Endothelial cell of umbilical vein (primary cell): ENCODE data around the gene SGCD. TPM values are rescaled to one million over a fixed set of nuclear protein-coding genes. Genes with fewer than 3 reads are reported as not detected.

Source experiments
- BruUV-seq: library from RNA; stranded (reverse); fragments of 400-500 nt; replicated peaks from 2 replicates; lab custom pipeline; 2021; lab: Mats Ljungman, UMichigan
- CTCF ChIA-PET: fragments of 300-600, 350-600 bp; sonication (Branson Sonifier 250); formaldehyde crosslinking; loops from one replicate; lab custom pipeline; 2021; ENCODE audit warnings: antibody characterized with exemption, inconsistent platforms; lab: Charles Lee
- POLR2A ChIA-PET: fragments of 300-600, 350-600 bp; sonication (Branson Sonifier 250); formaldehyde crosslinking; loops from one replicate; lab custom pipeline; 2021; ENCODE audit warnings: antibody characterized with exemption, inconsistent platforms; lab: Charles Lee
- DNase-seq: peaks from one replicate; pipeline ENCODE4 v3.0.0-alpha.2; 2011; ENCODE audit warnings: low read depth, low spot score
- FAIRE-seq: peaks from 2 replicates; lab custom pipeline; 2011; peaks lifted over from hg19 to GRCh38; lab: Jason Lieb, UNC
- H2AFZ ChIP-seq: 2 replicates; pipeline ENCODE4 v1.6.0; 2012; ENCODE audit warnings: low read depth, low read length, control low read depth, inconsistent platforms
- H3K27ac ChIP-seq: 2 replicates; pipeline ENCODE4 v1.5.1; 2011; ENCODE audit warnings: low read depth, mild to moderate bottlenecking, control low read depth, low read length, moderate library complexity; ENCODE audit not compliant: insufficient read depth
- H3K27me3 ChIP-seq, 2 experiments: 2 replicates each; pipeline versions ENCODE4 v1.6.0 to v1.6.1; 2011; ENCODE audit warnings: low read length in 2 of 2, mixed read lengths in 1 of 2; ENCODE audit not compliant: control insufficient read depth in 2 of 2, insufficient read depth in 2 of 2
- H3K36me3 ChIP-seq, 2 experiments: 2 replicates in 1 of 2; 3 replicates in 1 of 2; pipeline ENCODE4 v1.5.1; 2011; ENCODE audit warnings: low read length in 2 of 2, mild to moderate bottlenecking in 1 of 2, moderate library complexity in 1 of 2; ENCODE audit not compliant: control insufficient read depth in 2 of 2, insufficient read depth in 2 of 2; ENCODE audit errors: extremely low read depth in 1 of 2
- H3K4me1 ChIP-seq: 3 replicates; pipeline ENCODE4 v1.5.1; 2011; ENCODE audit warnings: mild to moderate bottlenecking, low read length; ENCODE audit not compliant: control insufficient read depth, insufficient read depth; ENCODE audit errors: extremely low read depth
- H3K4me2 ChIP-seq: 2 replicates; pipeline ENCODE4 v1.6.1; 2011; ENCODE audit warnings: low read length, control low read depth, mixed read lengths; ENCODE audit not compliant: insufficient read depth
- H3K4me3 ChIP-seq, 3 experiments: fragments of 200-600 bp in 1 of 3; sonication (generic), shearing (Covaris generic) in 1 of 3; replicated peaks in 1 of 3; 2 replicates each; pipeline ENCODE4 v1.5.1; 2011 to 2016; ENCODE audit warnings: control low read depth in 3 of 3, low read length in 3 of 3, mild to moderate bottlenecking in 2 of 3, inconsistent platforms in 1 of 3, low read depth in 1 of 3, moderate library complexity in 1 of 3; ENCODE audit not compliant: insufficient read depth in 1 of 3
- H3K79me2 ChIP-seq: 2 replicates; pipeline ENCODE4 v1.6.0; 2012; ENCODE audit warnings: low read length, inconsistent platforms; ENCODE audit not compliant: control insufficient read depth, insufficient read depth
- H3K9ac ChIP-seq: replicated peaks from 2 replicates; pipeline ENCODE3; 2011; ENCODE audit warnings: low read length, control low read depth; ENCODE audit not compliant: insufficient read depth; ENCODE audit errors: extremely low read depth
- H3K9me1 ChIP-seq: replicated peaks from 3 replicates; pipeline ENCODE4 v1.6.0; 2011; ENCODE audit warnings: mild to moderate bottlenecking, low read length; ENCODE audit not compliant: control insufficient read depth, insufficient read depth; ENCODE audit errors: extremely low read depth
- H3K9me3 ChIP-seq: replicated peaks from 2 replicates; pipeline ENCODE4 v1.5.1; 2012; ENCODE audit warnings: low read length, inconsistent platforms; ENCODE audit not compliant: control insufficient read depth, insufficient read depth
- H4K20me1 ChIP-seq: replicated peaks from 2 replicates; pipeline ENCODE3; 2011; ENCODE audit warnings: mild to moderate bottlenecking, low read length; ENCODE audit not compliant: control insufficient read depth, insufficient read depth; ENCODE audit errors: extremely low read depth
- CTCF ChIP-seq, 2 donors: IDR thresholded peaks; 1 replicate in 1 of 2; 2 replicates in 1 of 2; pipeline ENCODE4 v1.5.1; 2011; ENCODE audit warnings: low read length in 2 of 2, mild to moderate bottlenecking in 2 of 2, moderate library complexity in 2 of 2, control low read depth in 1 of 2, inconsistent platforms in 1 of 2, low read depth in 1 of 2; ENCODE audit not compliant: insufficient read depth in 1 of 2; ENCODE audit errors: extremely low read depth in 1 of 2
- EZH2 ChIP-seq: IDR thresholded peaks from 2 replicates; pipeline ENCODE4 v1.6.1; 2012; ENCODE audit warnings: borderline replicate concordance, low read depth, mild to moderate bottlenecking, moderate library complexity, low read length, inconsistent platforms; ENCODE audit not compliant: severe bottlenecking
- GATA2 ChIP-seq: IDR thresholded peaks from 2 replicates; pipeline ENCODE4 v1.7.0; 2011; ENCODE audit warnings: low read depth, mild to moderate bottlenecking, moderate library complexity, mixed read lengths, low read length; ENCODE audit not compliant: insufficient read length, insufficient read depth
- JUN ChIP-seq: IDR thresholded peaks from 2 replicates; pipeline ENCODE4 v1.6.1; 2011; ENCODE audit warnings: borderline replicate concordance, low read depth; ENCODE audit not compliant: insufficient read length, insufficient read depth
- MAX ChIP-seq: IDR thresholded peaks from 2 replicates; pipeline ENCODE4 v1.6.1; 2011; ENCODE audit not compliant: insufficient read depth, insufficient read length
- MYC ChIP-seq: IDR thresholded peaks from one replicate; pipeline ENCODE4 v1.6.1; 2011; ENCODE audit warnings: mild to moderate bottlenecking, low read depth, low read length
- POLR2A ChIP-seq: IDR thresholded peaks from 2 replicates; pipeline ENCODE4 v1.6.1; 2012; ENCODE audit warnings: low read depth, mild to moderate bottlenecking, control low read depth, low read length
- POLR2AphosphoS5 ChIP-seq: IDR thresholded peaks from 2 replicates; pipeline ENCODE4 v1.6.1; 2012; ENCODE audit warnings: low read depth, mild to moderate bottlenecking, control low read depth, low read length, moderate library complexity; ENCODE audit not compliant: insufficient read depth
- dilution Hi-C: fragments of 300-500 bp; cut with MboI; formaldehyde crosslinking; loops from one replicate; pipeline ENCODE4 v1.15.0; 2019; ENCODE audit warnings: low sequenced_read_pairs; ENCODE audit not compliant: extremely low pct_ligation_motif_present
- intact Hi-C: fragments of 100-400 bp; cut with micrococcal nuclease; formaldehyde crosslinking; loops from one replicate; pipeline ENCODE4 v1.10.0; 2022
- polyA plus RNA-seq, 4 experiments: library from polyadenylated mRNA; depleted of rRNA in 3 of 4; stranded (reverse) in 3 of 4; unstranded in 1 of 4; fragments of >200 nt; gene quantifications; 2 replicates each; pipeline versions ENCODE4 v1.2.1 to v1.2.3, GENCODE V29; 2011 to 2012; ENCODE audit warnings: missing spikeins in 1 of 4
- total RNA-seq: library from RNA; stranded (reverse); gene quantifications from 2 replicates; pipeline ENCODE4 v1.2.3, GENCODE V29; 2021

The SGCD gene
- total and polyA plus RNA-seq, 2 donors (not counting 3 experiments of a cell fraction or from before 2014, with no cell fraction given) = not detected

GRCh38 chr5:156623381-156624040 lies 296.5 kb downstream of the SGCD start:
- DNase-seq (no peak), FAIRE-seq (no peak)
- TF ChIP-seq MYC (no peak), POLR2A (no peak), EZH2 (no peak), MAX (no peak), POLR2AphosphoS5 (no peak), JUN (no peak), GATA2 (no peak)
- no peak overlapping the region for H3K9ac ChIP-seq
- no peak overlapping the region for H3K4me2 ChIP-seq
- no peaks in the 10 kb centered on the region for H3K36me3 ChIP-seq
- peaks cover 5% of the 10 kb centered on the region for H3K9me3 ChIP-seq
- no peak overlapping the region for H2AFZ ChIP-seq
- H3K27ac ChIP-seq = no peak overlapping the region
- H3K4me1 ChIP-seq = no peaks in the 10 kb centered on the region
- CTCF ChIA-PET = no interaction called here
- H3K27me3 ChIP-seq = no peaks in the 10 kb centered on the region
- no peak overlapping the region for H3K4me3 ChIP-seq
- POLR2A ChIA-PET = no interaction called here
- no peaks in the 10 kb centered on the region for H3K79me2 ChIP-seq
- H3K9me1 ChIP-seq = no peaks in the 10 kb centered on the region
- dilution Hi-C loops (no loop called here), intact Hi-C loops (no loop called here)
- no peaks in the 10 kb centered on the region for H4K20me1 ChIP-seq
- no TSS peak for BruUV-seq

- H3K9me3 ChIP-seq = peaks cover 2% of the 10 kb centered on the region
- H4K20me1 ChIP-seq = no peaks in the 10 kb centered on the region
- H3K27ac ChIP-seq = no peak overlapping the region
- POLR2A ChIA-PET = no interaction called here
- no peaks in the 10 kb centered on the region for H3K36me3 ChIP-seq
- no peak for DNase-seq
- no peak overlapping the region for H3K4me2 ChIP-seq
- no peaks in the 10 kb centered on the region for H3K79me2 ChIP-seq
- no peaks in the 10 kb centered on the region for H3K9me1 ChIP-seq
- no TSS peak for BruUV-seq
- H3K9ac ChIP-seq = no peak overlapping the region
- FAIRE-seq = no peak
- intact Hi-C loops = no loop called here
- TF ChIP-seq POLR2A (no peak), CTCF (IDR thresholded peaks at IDR 0.05; ENCODE audit: extremely low read depth in 1 of 2, insufficient read depth in 1 of 2, low read depth in 1 of 2, low read length in 2 of 2) (no peak), MYC (no peak)
- dilution Hi-C loops = no loop called here
- no peaks in the 10 kb centered on the region for H3K4me1 ChIP-seq
- CTCF ChIA-PET = no interaction called here
- H3K4me3 ChIP-seq = no peak overlapping the region
- no peaks in the 10 kb centered on the region for H3K27me3 ChIP-seq
- H2AFZ ChIP-seq = no peak overlapping the region
These were observed 297.7 kb downstream of the SGCD start for GRCh38 chr5:156624686-156625085.
